ENCODE results near the gene NPL.

The NPL gene

DNA sequence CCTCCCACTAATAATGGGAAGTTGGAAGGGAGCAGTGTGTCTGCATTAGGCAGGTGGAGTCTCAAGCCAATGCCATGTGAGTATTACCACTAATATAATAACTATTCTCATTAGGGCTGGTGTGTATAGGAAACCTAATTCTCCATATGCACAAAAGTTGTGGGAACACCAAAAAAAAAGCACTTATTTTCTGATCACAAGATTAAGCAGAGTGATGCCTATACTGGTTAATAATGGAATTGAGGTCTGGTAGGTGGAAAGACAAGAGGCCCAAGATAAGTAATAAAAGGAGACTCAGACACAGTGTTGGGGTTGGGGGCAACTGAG, 7.0 kb upstream of the NPL start:
- no peaks in the 10 kb centered on the region for H3K36me3 ChIP-seq (ENCODE audit: insufficient read depth, low read length)
- H3K9me3 ChIP-seq (replicated peaks; ENCODE audit: low read length): no peaks in the 10 kb centered on the region
- peaks cover 11% of the 10 kb centered on the region for H3K27me3 ChIP-seq (ENCODE audit: control insufficient read depth, insufficient read depth, low read length)
- H3K4me3 ChIP-seq (ENCODE audit: low read length): no peak overlapping the region
- H3K4me2 ChIP-seq (ENCODE audit: low read length): no peak overlapping the region
- no peak overlapping the region for H3K9ac ChIP-seq (ENCODE audit: low read depth, low read length)
- H3K4me1 ChIP-seq (ENCODE audit: control insufficient read depth, insufficient read depth, low read length): no peaks in the 10 kb centered on the region

GRCh38 chr1:182783068-182783467, 6.5 kb upstream of the NPL start:
- Histone ChIP-seq H3K4me3 (ENCODE audit: low read length) (no peak overlapping the region), H3K9ac (ENCODE audit: low read depth, low read length) (no peak overlapping the region), H3K9me3 (replicated peaks; ENCODE audit: low read length) (no peaks in the 10 kb centered on the region), H3K27me3 (ENCODE audit: control insufficient read depth, insufficient read depth, low read length) (peaks cover 17% of the 10 kb centered on the region), H3K4me2 (ENCODE audit: low read length) (no peak overlapping the region), H3K4me1 (ENCODE audit: control insufficient read depth, insufficient read depth, low read length) (no peaks in the 10 kb centered on the region), H3K36me3 (ENCODE audit: insufficient read depth, low read length) (no peaks in the 10 kb centered on the region)

- Histone ChIP-seq H3K9me3 (replicated peaks; ENCODE audit: low read length) (no peaks in the 10 kb centered on the region), H3K27me3 (ENCODE audit: control insufficient read depth, insufficient read depth, low read length) (peaks cover 25% of the 10 kb centered on the region), H3K4me1 (ENCODE audit: control insufficient read depth, insufficient read depth, low read length) (peaks cover 6% of the 10 kb centered on the region), H3K9ac (ENCODE audit: low read depth, low read length) (no peak overlapping the region), H3K4me2 (ENCODE audit: low read length) (no peak overlapping the region), H3K36me3 (ENCODE audit: insufficient read depth, low read length) (no peaks in the 10 kb centered on the region), H3K4me3 (ENCODE audit: low read length) (no peak overlapping the region)
Measured at GRCh38 chr1:182784556-182785171, 4.9 kb upstream of the NPL start.

DNA sequence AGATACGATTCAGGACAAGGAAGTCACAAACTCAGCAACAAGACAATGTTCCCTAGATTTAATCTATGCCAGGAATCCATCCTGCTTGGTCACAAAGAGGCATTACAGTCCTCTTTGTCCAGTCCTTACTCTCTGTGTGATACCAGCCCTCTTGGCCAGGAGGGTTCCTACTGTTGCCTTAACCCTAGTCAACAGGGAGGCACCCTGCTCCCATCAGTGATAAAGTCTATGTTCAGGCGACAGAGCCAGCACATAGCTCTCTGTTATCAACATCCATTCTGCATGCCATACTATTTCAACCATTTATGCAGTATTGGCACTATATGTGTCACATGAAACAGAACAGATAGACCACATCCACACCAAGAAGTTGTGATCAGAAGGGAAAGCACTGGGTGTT, 4.4 kb upstream of the NPL start:
- Histone ChIP-seq H3K9ac (ENCODE audit: low read depth, low read length) (no peak overlapping the region), H3K4me3 (ENCODE audit: low read length) (no peak overlapping the region), H3K27me3 (ENCODE audit: control insufficient read depth, insufficient read depth, low read length) (peaks cover 25% of the 10 kb centered on the region), H3K4me1 (ENCODE audit: control insufficient read depth, insufficient read depth, low read length) (peaks cover 11% of the 10 kb centered on the region), H3K4me2 (ENCODE audit: low read length) (no peak overlapping the region), H3K36me3 (ENCODE audit: insufficient read depth, low read length) (no peaks in the 10 kb centered on the region), H3K9me3 (replicated peaks; ENCODE audit: low read length) (no peaks in the 10 kb centered on the region)

GRCh38 chr1:182786223-182786994, 3.2 kb upstream of the NPL start:
- peaks cover 25% of the 10 kb centered on the region for H3K27me3 ChIP-seq (ENCODE audit: control insufficient read depth, insufficient read depth, low read length)
- peaks cover 11% of the 10 kb centered on the region for H3K4me1 ChIP-seq (ENCODE audit: control insufficient read depth, insufficient read depth, low read length)
- H3K9me3 ChIP-seq (replicated peaks; ENCODE audit: low read length): no peaks in the 10 kb centered on the region
- H3K4me3 ChIP-seq (ENCODE audit: low read length): no peak overlapping the region
- no peaks in the 10 kb centered on the region for H3K36me3 ChIP-seq (ENCODE audit: insufficient read depth, low read length)
- H3K4me2 ChIP-seq (ENCODE audit: low read length): no peak overlapping the region
- H3K9ac ChIP-seq (ENCODE audit: low read depth, low read length): no peak overlapping the region

DNA sequence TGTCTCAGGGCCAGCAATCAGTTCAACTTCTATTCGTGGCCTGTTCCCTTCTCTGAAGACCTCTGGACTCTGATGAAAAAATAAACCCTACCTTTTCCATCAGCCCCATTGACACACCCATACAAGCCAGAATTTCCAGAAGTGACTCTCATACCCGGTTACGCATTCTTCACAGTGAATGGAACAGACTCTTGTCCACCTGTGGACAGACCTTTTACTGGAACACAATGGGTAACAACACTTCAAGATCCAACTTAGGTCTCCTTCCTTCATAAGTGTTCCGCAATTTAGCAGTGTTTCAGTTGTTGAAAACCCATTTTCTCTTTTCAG, 2.6 kb upstream of the NPL start:
- Histone ChIP-seq H3K4me3 (ENCODE audit: low read length) (no peak overlapping the region), H3K4me2 (ENCODE audit: low read length) (no peak overlapping the region), H3K9ac (ENCODE audit: low read depth, low read length) (no peak overlapping the region), H3K9me3 (replicated peaks; ENCODE audit: low read length) (no peaks in the 10 kb centered on the region), H3K4me1 (ENCODE audit: control insufficient read depth, insufficient read depth, low read length) (peaks cover 11% of the 10 kb centered on the region), H3K36me3 (ENCODE audit: insufficient read depth, low read length) (no peaks in the 10 kb centered on the region), H3K27me3 (ENCODE audit: control insufficient read depth, insufficient read depth, low read length) (peaks cover 29% of the 10 kb centered on the region)

DNA sequence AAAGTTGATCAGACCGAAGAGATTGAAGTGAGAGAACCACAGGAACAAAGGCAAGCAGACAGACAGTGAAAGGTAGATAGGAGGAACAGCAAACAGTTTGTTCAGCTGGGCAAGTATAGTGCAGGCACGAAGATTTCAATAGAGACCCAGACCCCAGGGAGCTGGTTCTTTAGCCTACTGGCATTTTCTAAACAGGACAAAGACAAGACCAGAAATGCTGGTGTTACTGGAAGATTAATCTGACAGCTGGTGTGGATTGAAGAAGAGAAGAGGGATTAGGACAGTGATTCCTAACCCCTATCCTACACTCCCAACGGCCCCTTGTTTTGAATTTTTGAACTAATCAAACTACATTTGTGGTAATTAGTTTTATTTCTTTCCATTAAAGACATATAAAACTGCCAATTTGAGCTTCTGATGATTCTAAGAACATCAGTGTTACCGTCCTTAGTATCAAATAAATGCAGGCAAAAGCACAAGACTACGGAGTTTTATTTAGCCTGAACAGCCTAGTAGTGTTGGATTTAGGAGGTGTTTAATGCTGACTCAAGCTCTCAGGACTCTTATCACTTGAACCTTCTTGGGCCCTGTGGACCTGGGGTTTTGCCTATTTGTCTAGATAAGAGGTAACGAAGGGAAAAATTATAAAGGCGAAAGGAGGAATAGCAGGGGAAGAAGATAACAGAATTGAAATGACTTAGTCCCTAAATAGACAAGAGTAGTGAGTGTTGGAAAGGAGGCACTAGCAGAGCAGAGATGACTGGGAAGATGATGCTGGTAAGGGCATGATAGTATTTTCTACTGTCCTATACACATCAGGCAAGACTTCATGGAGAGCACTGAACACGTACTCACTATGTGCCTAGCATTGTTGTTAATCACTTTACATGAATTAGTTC, 2.0 kb downstream of the NPL start:
- H3K4me1 ChIP-seq (ENCODE audit: control insufficient read depth, insufficient read depth, low read length): peaks cover 11% of the 10 kb centered on the region
- no peak overlapping the region for H3K9ac ChIP-seq (ENCODE audit: low read depth, low read length)
- H3K4me3 ChIP-seq (ENCODE audit: low read length): no peak overlapping the region
- no peak overlapping the region for H3K4me2 ChIP-seq (ENCODE audit: low read length)
- H3K9me3 ChIP-seq (replicated peaks; ENCODE audit: low read length): no peaks in the 10 kb centered on the region
- H3K27me3 ChIP-seq (ENCODE audit: control insufficient read depth, insufficient read depth, low read length): peaks cover 21% of the 10 kb centered on the region
- no peaks in the 10 kb centered on the region for H3K36me3 ChIP-seq (ENCODE audit: insufficient read depth, low read length)

DNA sequence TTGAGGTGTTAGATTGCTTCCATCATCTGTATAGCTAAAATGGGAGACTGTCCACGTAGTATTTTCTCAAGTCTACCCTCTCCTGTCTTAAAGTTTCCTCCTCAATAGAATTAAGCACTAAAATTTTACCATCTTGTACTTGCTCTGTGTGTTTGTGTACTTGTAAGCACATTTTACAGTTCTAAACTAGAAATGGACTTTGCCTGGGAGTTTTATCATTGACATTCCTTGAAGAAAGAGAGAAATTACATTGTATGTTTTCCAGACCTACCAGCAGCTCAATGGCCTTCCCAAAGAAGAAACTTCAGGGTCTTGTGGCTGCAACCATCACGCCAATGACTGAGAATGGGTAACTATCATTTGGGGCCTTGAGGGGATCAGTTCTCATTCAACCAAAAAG, 4.5 kb downstream of the NPL start:
- H3K4me3 ChIP-seq (ENCODE audit: low read length): no peak overlapping the region
- H3K27me3 ChIP-seq (ENCODE audit: control insufficient read depth, insufficient read depth, low read length): peaks cover 5% of the 10 kb centered on the region
- no peaks in the 10 kb centered on the region for H3K36me3 ChIP-seq (ENCODE audit: insufficient read depth, low read length)
- H3K4me2 ChIP-seq (ENCODE audit: low read length): no peak overlapping the region
- no peak overlapping the region for H3K9ac ChIP-seq (ENCODE audit: low read depth, low read length)
- peaks cover 8% of the 10 kb centered on the region for H3K4me1 ChIP-seq (ENCODE audit: control insufficient read depth, insufficient read depth, low read length)
- H3K9me3 ChIP-seq (replicated peaks; ENCODE audit: low read length): no peaks in the 10 kb centered on the region

- H3K36me3 ChIP-seq (ENCODE audit: insufficient read depth, low read length): no peaks in the 10 kb centered on the region
- H3K27me3 ChIP-seq (ENCODE audit: control insufficient read depth, insufficient read depth, low read length): peaks cover 5% of the 10 kb centered on the region
- H3K9me3 ChIP-seq (replicated peaks; ENCODE audit: low read length): no peaks in the 10 kb centered on the region
- H3K4me1 ChIP-seq (ENCODE audit: control insufficient read depth, insufficient read depth, low read length): peaks cover 4% of the 10 kb centered on the region
- no peak overlapping the region for H3K4me2 ChIP-seq (ENCODE audit: low read length)
- H3K4me3 ChIP-seq (ENCODE audit: low read length): no peak overlapping the region
- H3K9ac ChIP-seq (ENCODE audit: low read depth, low read length): no peak overlapping the region
Measured at GRCh38 chr1:182794676-182795201, 5.2 kb downstream of the NPL start.

- peaks cover 5% of the 10 kb centered on the region for H3K27me3 ChIP-seq (ENCODE audit: control insufficient read depth, insufficient read depth, low read length)
- H3K4me1 ChIP-seq (ENCODE audit: control insufficient read depth, insufficient read depth, low read length): no peaks in the 10 kb centered on the region
- no peaks in the 10 kb centered on the region for H3K36me3 ChIP-seq (ENCODE audit: insufficient read depth, low read length)
- no peaks in the 10 kb centered on the region for H3K9me3 ChIP-seq (replicated peaks; ENCODE audit: low read length)
- H3K9ac ChIP-seq (ENCODE audit: low read depth, low read length): no peak overlapping the region
- no peak overlapping the region for H3K4me3 ChIP-seq (ENCODE audit: low read length)
- no peak overlapping the region for H3K4me2 ChIP-seq (ENCODE audit: low read length)
Measured at GRCh38 chr1:182795563-182796228, 6.1 kb downstream of the NPL start.
